GM12892 (cell line): ENCODE data around the gene SCGB3A1.

Source experiments
- POLR2A ChIP-seq: IDR thresholded peaks from 2 replicates; pipeline ENCODE4 v1.6.1; 2011; ENCODE audit warnings: low read depth, low read length, control low read depth
- POLR2AphosphoS5 ChIP-seq: IDR thresholded peaks from 2 replicates; pipeline ENCODE4 v1.6.1; 2011; ENCODE audit warnings: low read depth, low read length, control low read depth
- TAF1 ChIP-seq: IDR thresholded peaks from 2 replicates; pipeline ENCODE4 v1.6.1; 2011; ENCODE audit warnings: low read depth, mild to moderate bottlenecking, control low read depth, low read length, borderline replicate concordance

DNA sequence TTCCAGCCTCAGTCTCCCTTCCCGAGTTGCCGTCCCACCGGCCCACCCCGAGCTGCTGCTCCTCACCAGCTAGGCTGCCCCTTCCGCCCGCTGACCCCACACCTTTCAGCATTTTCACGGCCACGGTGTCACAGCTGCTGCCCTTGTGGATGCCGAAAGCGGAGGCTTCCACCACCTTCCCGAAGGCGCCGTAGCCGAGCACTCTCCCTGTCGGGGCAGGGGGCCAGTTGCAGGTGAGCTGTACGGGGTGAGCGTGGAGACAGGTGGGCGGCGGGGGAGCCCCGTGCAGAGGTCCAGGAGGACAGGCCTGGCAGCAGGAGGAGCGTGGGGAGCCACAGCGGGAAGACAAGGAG lies 28.2 kb upstream of the SCGB3A1 start:
- TF ChIP-seq POLR2A (no peak), POLR2AphosphoS5 (no peak), TAF1 (no peak)
